Trophoblast cell (in vitro differentiated cells and primary cell): ENCODE measurements around the gene GPR12.

Experiments used
- DNase-seq, 2 donors: peaks; one replicate each; pipeline ENCODE4 v3.0.0-alpha.2; 2016
- H2AFZ ChIP-seq: 2 replicates; pipeline ENCODE4 v1.6.1; 2013; ENCODE audit warnings: low read length, moderate library complexity, mild to moderate bottlenecking; ENCODE audit not compliant: insufficient read depth, poor library complexity
- H2AK5ac ChIP-seq: 2 replicates; pipeline ENCODE4 v1.6.1; 2013; ENCODE audit warnings: mild to moderate bottlenecking, low read length
- H2BK120ac ChIP-seq: 2 replicates; pipeline ENCODE4 v1.6.1; 2013; ENCODE audit warnings: low read length, mild to moderate bottlenecking, moderate library complexity; ENCODE audit not compliant: insufficient read depth, poor library complexity
- H2BK12ac ChIP-seq: 2 replicates; pipeline ENCODE4 v1.6.1; 2013; ENCODE audit warnings: mild to moderate bottlenecking, low read length, moderate library complexity
- H2BK5ac ChIP-seq: 2 replicates; pipeline ENCODE4 v1.6.1; 2013; ENCODE audit warnings: low read length, low read depth, moderate library complexity, mild to moderate bottlenecking; ENCODE audit not compliant: poor library complexity
- H3K14ac ChIP-seq: 2 replicates; pipeline ENCODE4 v1.6.1; 2013; ENCODE audit warnings: mild to moderate bottlenecking, low read length
- H3K18ac ChIP-seq: 2 replicates; pipeline ENCODE4 v1.6.1; 2013; ENCODE audit warnings: mild to moderate bottlenecking, low read length
- H3K23ac ChIP-seq: 2 replicates; pipeline ENCODE4 v1.6.1; 2013; ENCODE audit warnings: low read length
- H3K27ac ChIP-seq: 2 replicates; pipeline ENCODE4 v1.5.1; 2013; ENCODE audit warnings: low read depth, mild to moderate bottlenecking, inconsistent platforms, low read length, moderate library complexity
- H3K27me3 ChIP-seq: 2 replicates; pipeline ENCODE4 v1.6.1; 2013; ENCODE audit warnings: inconsistent platforms, mild to moderate bottlenecking, low read length, moderate library complexity; ENCODE audit not compliant: insufficient read depth
- H3K36me3 ChIP-seq, 2 experiments: 1 replicate in 1 of 2; 2 replicates in 1 of 2; pipeline ENCODE4 v1.6.1; 2013; ENCODE audit warnings: low read length in 2 of 2, mild to moderate bottlenecking in 2 of 2, moderate library complexity in 1 of 2; ENCODE audit not compliant: insufficient read depth in 2 of 2, control insufficient read depth in 1 of 2
- H3K4ac ChIP-seq: 2 replicates; pipeline ENCODE4 v1.6.1; 2013; ENCODE audit warnings: low read depth, mild to moderate bottlenecking, low read length, moderate library complexity
- H3K4me1 ChIP-seq, 2 experiments: 1 replicate in 1 of 2; 2 replicates in 1 of 2; pipeline ENCODE4 v1.6.1; 2013; ENCODE audit warnings: low read length in 2 of 2, mild to moderate bottlenecking in 2 of 2, moderate library complexity in 1 of 2; ENCODE audit not compliant: insufficient read depth in 2 of 2, control insufficient read depth in 1 of 2
- H3K4me2 ChIP-seq: 2 replicates; pipeline ENCODE4 v1.6.1; 2013; ENCODE audit warnings: inconsistent platforms, mild to moderate bottlenecking, low read length, moderate library complexity
- H3K4me3 ChIP-seq: 2 replicates; pipeline ENCODE4 v1.5.1; 2013; ENCODE audit warnings: mild to moderate bottlenecking, low read depth, low read length, inconsistent platforms
- H3K79me1 ChIP-seq: one replicate; pipeline ENCODE4 v1.6.1; 2013; ENCODE audit warnings: low read length
- H3K79me2 ChIP-seq: 2 replicates; pipeline ENCODE4 v1.6.1; 2013; ENCODE audit warnings: low read length, mild to moderate bottlenecking; ENCODE audit not compliant: control insufficient read depth, insufficient read depth, poor library complexity
- H3K9ac ChIP-seq: 2 replicates; pipeline ENCODE4 v1.6.1; 2013; ENCODE audit warnings: mild to moderate bottlenecking, low read length
- H3K9me3 ChIP-seq: 2 replicates; pipeline ENCODE4 v1.6.1; 2013; ENCODE audit warnings: low read depth, mild to moderate bottlenecking, control low read depth, inconsistent platforms, low read length; ENCODE audit not compliant: insufficient read depth
- H4K12ac ChIP-seq: 2 replicates; pipeline ENCODE4 v1.6.1; 2013; ENCODE audit warnings: low read depth, mild to moderate bottlenecking, low read length, moderate library complexity
- H4K8ac ChIP-seq: 2 replicates; pipeline ENCODE4 v1.6.1; 2013; ENCODE audit warnings: low read depth, mild to moderate bottlenecking, low read length, moderate library complexity
- H4K91ac ChIP-seq: one replicate; pipeline ENCODE4 v1.6.1; 2013; ENCODE audit warnings: low read depth, mild to moderate bottlenecking, low read length, moderate library complexity
- WGBS: extraction: QIAGEN DNeasy Blood & Tissue Kit; methylation state at CpG from one replicate; pipeline ENCODE4 v1.1.7; 2013; ENCODE audit warnings: missing lambda C conversion rate; ENCODE audit not compliant: insufficient read length, insufficient coverage; ENCODE audit errors: extremely low coverage; 5-methylcytosine and 5-hydroxymethylcytosine counted together

The GPR12 gene

GRCh38 chr13:26779321-26779720 is 18.7 kb upstream of the GPR12 start:
- no peak overlapping the region for H3K4ac ChIP-seq
- no peak overlapping the region for H2BK120ac ChIP-seq
- no peaks in the 10 kb centered on the region for H3K27me3 ChIP-seq
- no peaks in the 10 kb centered on the region for H3K79me1 ChIP-seq
- H3K4me3 ChIP-seq, result no peak overlapping the region
- no peak overlapping the region for H2AFZ ChIP-seq
- H3K23ac ChIP-seq, result no peak overlapping the region
- H4K91ac ChIP-seq, result no peak overlapping the region
- H3K18ac ChIP-seq, result no peak overlapping the region
- no peak overlapping the region for H3K14ac ChIP-seq
- no CpG with 5 or more reads among the region's 4 CpGs for WGBS
- no peak overlapping the region for H2BK12ac ChIP-seq
- no peak overlapping the region for H3K9ac ChIP-seq
- no peaks in the 10 kb centered on the region for H3K4me1 ChIP-seq
- no peaks in the 10 kb centered on the region for H3K36me3 ChIP-seq
- H3K9me3 ChIP-seq, result peaks cover 4% of the 10 kb centered on the region
- H3K79me2 ChIP-seq, result no peaks in the 10 kb centered on the region
- no peak overlapping the region for H2AK5ac ChIP-seq
- no peak overlapping the region for H3K4me2 ChIP-seq
- H4K8ac ChIP-seq, result no peak overlapping the region
- no peak overlapping the region for H3K27ac ChIP-seq
- no peak for DNase-seq
- no peak overlapping the region for H4K12ac ChIP-seq
- H2BK5ac ChIP-seq, result no peak overlapping the region

- no peak overlapping the region for H4K91ac ChIP-seq
- H4K8ac ChIP-seq, result no peak overlapping the region
- no peak overlapping the region for H3K27ac ChIP-seq
- no peak overlapping the region for H2BK5ac ChIP-seq
- H3K4me2 ChIP-seq, result no peak overlapping the region
- no peaks in the 10 kb centered on the region for H3K27me3 ChIP-seq
- no peak overlapping the region for H3K9ac ChIP-seq
- no peak overlapping the region for H3K14ac ChIP-seq
- H3K9me3 ChIP-seq, result no peaks in the 10 kb centered on the region
- H3K4me1 ChIP-seq, result no peaks in the 10 kb centered on the region
- no peak overlapping the region for H3K4ac ChIP-seq
- no peaks in the 10 kb centered on the region for H3K79me1 ChIP-seq
- WGBS, result no CpG with 5 or more reads among the region's 5 CpGs
- DNase-seq, result no peak
- H2AFZ ChIP-seq, result no peak overlapping the region
- no peak overlapping the region for H2BK120ac ChIP-seq
- no peaks in the 10 kb centered on the region for H3K36me3 ChIP-seq
- H2BK12ac ChIP-seq, result no peak overlapping the region
- H2AK5ac ChIP-seq, result no peak overlapping the region
- H3K23ac ChIP-seq, result no peak overlapping the region
- H3K18ac ChIP-seq, result no peak overlapping the region
- no peaks in the 10 kb centered on the region for H3K79me2 ChIP-seq
- no peak overlapping the region for H3K4me3 ChIP-seq
- no peak overlapping the region for H4K12ac ChIP-seq
Measured at GRCh38 chr13:26772531-26772930, 11.9 kb upstream of the GPR12 start.

DNA sequence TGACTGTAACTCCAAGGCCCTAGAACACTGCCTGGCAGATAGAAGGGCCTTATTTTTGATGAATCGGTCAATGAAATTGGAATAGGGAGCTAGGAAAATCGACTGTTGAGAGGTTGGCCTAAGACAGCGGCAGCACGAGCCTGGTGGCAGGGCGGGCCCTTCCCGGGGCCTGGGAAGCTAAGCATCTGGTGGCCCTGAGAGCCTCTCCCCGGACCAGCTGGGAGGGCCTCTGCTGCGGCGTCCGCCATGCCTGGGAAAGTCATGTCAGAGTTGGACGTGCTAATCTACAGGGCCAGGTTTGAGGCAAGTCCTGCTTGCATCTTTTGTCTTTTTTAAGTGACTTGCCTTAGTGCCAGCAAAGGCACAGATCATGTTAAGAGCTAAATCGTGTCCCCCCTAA is 11.2 kb upstream of the GPR12 start:
- no peak overlapping the region for H2AFZ ChIP-seq
- no peak overlapping the region for H3K14ac ChIP-seq
- no peak overlapping the region for H2BK120ac ChIP-seq
- no peak overlapping the region for H4K12ac ChIP-seq
- H3K4me3 ChIP-seq, result no peak overlapping the region
- no CpG with 5 or more reads among the region's 12 CpGs for WGBS
- no peak overlapping the region for H3K9ac ChIP-seq
- no peak overlapping the region for H3K4me2 ChIP-seq
- no peaks in the 10 kb centered on the region for H3K79me2 ChIP-seq
- no peak overlapping the region for H2AK5ac ChIP-seq
- no peak overlapping the region for H3K18ac ChIP-seq
- H3K23ac ChIP-seq, result no peak overlapping the region
- H3K27ac ChIP-seq, result no peak overlapping the region
- H3K79me1 ChIP-seq, result no peaks in the 10 kb centered on the region
- no peaks in the 10 kb centered on the region for H3K36me3 ChIP-seq
- H3K4me1 ChIP-seq, result no peaks in the 10 kb centered on the region
- no peak overlapping the region for H2BK12ac ChIP-seq
- H4K8ac ChIP-seq, result no peak overlapping the region
- no peak overlapping the region for H2BK5ac ChIP-seq
- peaks cover 2% of the 10 kb centered on the region for H3K9me3 ChIP-seq
- no peak for DNase-seq
- H4K91ac ChIP-seq, result no peak overlapping the region
- H3K4ac ChIP-seq, result no peak overlapping the region
- no peaks in the 10 kb centered on the region for H3K27me3 ChIP-seq

DNA sequence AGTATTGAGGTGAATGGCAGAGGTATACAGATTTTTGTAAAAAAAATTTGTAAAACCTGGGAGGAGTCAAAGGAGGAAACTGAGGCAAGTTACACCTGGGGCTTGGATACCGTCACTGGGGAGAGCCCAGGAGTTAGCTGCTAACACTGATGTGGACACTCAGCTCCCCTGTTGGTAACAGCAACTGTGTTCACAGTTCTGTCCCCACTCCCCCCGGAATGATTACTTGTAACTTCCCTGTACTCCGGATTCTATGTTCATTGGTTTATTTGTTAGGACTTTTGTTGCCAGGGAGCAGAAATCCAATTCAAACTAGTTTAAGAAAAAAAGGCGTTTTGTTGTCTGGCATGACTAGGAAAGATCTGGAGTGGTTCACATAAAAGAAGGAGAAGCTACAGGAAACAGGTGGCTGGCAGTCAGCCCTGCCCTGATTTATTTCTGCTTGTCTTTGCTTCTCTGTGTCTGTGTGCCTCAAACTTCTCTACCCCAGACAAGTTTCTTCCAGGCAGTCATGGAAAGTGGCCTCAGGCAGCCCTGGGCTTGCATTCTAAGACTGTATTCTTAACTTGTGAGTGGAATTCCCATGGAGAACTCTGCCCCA is 2.3 kb upstream of the GPR12 start:
- no CpG with 5 or more reads among the region's 4 CpGs for WGBS
- Histone ChIP-seq H4K8ac (no peak overlapping the region), H3K36me3 (no peaks in the 10 kb centered on the region), H2BK120ac (no peak overlapping the region), H3K18ac (no peak overlapping the region), H3K4ac (no peak overlapping the region), H2BK5ac (no peak overlapping the region), H3K27ac (no peak overlapping the region), H3K9ac (no peak overlapping the region), H4K91ac (no peak overlapping the region), H3K79me2 (no peaks in the 10 kb centered on the region), H3K14ac (no peak overlapping the region), H3K27me3 (peaks cover 36% of the 10 kb centered on the region), H3K4me1 (peaks cover 0 to 5% of the 10 kb centered on the region in 2 experiments), H3K79me1 (no peaks in the 10 kb centered on the region), H2BK12ac (no peak overlapping the region), H3K4me3 (no peak overlapping the region), H2AFZ (no peak overlapping the region), H3K4me2 (no peak overlapping the region), H3K23ac (no peak overlapping the region), H4K12ac (no peak overlapping the region), H3K9me3 (peaks cover 12% of the 10 kb centered on the region), H2AK5ac (no peak overlapping the region)
- no peak for DNase-seq
